ENCODE measurements around the gene ZC3H15.
"Not testable (repeated sequence)": the region's sequence is repeated elsewhere in the genome, so short reads cannot be mapped to it uniquely, and the experiment has no call there.

ZC3H15 gene

GRCh38 chr2:186493564-186494085 is 7.6 kb downstream of the ZC3H15 start:
- DNase-seq (ENCODE audit: low spot score), result no peak

GRCh38 chr2:186496401-186496800 is 10.3 kb downstream of the ZC3H15 start:
- no peak for DNase-seq (ENCODE audit: low spot score)

- DNase-seq (ENCODE audit: low spot score), result no peak
Measured at GRCh38 chr2:186497928-186498327, 11.9 kb downstream of the ZC3H15 start.

- DNase-seq (ENCODE audit: low spot score), result no peak
Measured at GRCh38 chr2:186498834-186499233, 12.8 kb downstream of the ZC3H15 start.

DNA sequence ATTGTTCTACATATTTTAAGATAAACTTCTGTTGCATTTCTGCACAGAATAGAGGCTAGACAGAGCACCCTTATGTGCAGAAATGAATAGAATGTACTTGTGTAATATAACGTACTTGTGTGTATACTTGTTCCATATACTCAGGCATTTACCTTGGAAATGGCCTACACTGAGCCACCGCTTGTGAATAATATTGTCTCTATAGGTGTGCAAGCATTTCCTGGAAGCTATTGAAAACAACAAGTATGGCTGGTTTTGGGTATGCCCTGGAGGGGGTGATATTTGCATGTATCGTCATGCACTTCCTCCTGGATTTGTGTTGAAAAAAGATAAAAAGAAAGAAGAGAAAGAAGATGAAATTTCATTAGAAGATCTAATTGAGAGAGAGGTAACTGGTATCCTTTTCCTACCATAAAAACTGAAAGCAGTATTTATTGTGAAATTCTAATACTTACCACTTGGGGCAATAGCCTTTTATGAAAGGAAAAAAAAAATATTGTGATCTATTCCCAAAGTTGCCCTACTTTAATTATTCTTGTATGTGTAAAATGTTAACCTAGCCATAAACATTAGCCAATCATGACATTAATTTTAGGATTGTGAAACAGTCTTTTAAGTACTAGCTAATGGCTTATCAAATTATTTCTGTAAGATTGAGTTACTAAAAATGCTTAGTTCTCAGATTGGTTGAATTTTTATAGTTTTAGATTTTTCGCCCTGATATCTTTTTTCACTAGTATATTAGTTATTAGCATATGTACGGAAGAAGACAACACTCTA is 18.0 kb downstream of the ZC3H15 start:
- peak; percentile 41 for DNase-seq (ENCODE audit: low spot score)

DNA sequence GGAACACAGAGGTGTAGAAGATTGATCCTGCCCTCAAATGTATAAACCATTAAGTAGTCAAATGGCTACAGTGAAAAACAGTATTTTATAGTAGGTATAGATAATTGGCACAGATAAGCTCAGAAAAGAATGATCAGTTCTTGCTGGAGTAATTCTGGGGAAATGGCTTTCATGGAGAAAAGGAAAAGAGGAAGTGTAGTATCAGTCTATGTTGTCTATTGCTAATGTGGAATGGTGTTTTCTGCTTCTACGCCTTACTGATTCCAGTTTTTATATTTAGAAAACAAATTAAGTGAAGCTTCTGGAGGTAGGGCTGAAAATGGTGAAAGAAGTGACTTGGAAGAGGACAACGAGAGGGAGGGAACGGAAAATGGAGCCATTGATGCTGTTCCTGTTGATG is 22.2 kb downstream of the ZC3H15 start:
- DNase-seq (ENCODE audit: low spot score), result no peak

- no peak for DNase-seq (ENCODE audit: low spot score)
Measured at GRCh38 chr2:186515376-186515775, 29.3 kb downstream of the ZC3H15 start.

GRCh38 chr2:186516396-186516795 is 30.3 kb downstream of the ZC3H15 start:
- DNase-seq (ENCODE audit: low spot score), result no peak

- no peak for DNase-seq (ENCODE audit: low spot score)
Measured at GRCh38 chr2:186517090-186517489, 31.0 kb downstream of the ZC3H15 start.

DNA sequence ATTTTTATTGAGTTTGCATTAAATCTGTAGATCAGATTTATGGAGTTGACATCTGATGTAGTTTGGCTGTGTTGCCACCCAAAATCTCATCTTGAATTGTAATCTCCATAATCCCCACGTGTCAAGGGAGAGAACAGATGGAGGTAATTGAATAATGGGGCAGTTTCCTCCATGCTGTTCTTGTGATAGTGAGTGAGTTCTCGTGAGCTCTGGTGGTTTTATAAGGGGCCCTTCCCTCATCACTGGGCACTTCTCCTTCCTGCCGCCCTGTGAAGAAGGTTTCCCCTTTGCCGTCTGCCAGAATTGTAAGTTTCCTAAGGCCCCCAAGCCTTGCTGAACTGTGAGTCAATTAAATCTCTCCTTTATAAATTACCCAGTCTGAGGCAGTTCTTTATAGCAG is 32.2 kb downstream of the ZC3H15 start:
- no peak for DNase-seq (ENCODE audit: low spot score)

- DNase-seq (ENCODE audit: low spot score), result peak; percentile 46
Measured at GRCh38 chr2:186518945-186519344, 32.9 kb downstream of the ZC3H15 start.

GRCh38 chr2:186521570-186522153 is 35.6 kb downstream of the ZC3H15 start:
- not testable (repeated sequence) for DNase-seq (ENCODE audit: low spot score)

- DNase-seq (ENCODE audit: low spot score), result no peak
Measured at GRCh38 chr2:186522450-186522849, 36.4 kb downstream of the ZC3H15 start.

DNA sequence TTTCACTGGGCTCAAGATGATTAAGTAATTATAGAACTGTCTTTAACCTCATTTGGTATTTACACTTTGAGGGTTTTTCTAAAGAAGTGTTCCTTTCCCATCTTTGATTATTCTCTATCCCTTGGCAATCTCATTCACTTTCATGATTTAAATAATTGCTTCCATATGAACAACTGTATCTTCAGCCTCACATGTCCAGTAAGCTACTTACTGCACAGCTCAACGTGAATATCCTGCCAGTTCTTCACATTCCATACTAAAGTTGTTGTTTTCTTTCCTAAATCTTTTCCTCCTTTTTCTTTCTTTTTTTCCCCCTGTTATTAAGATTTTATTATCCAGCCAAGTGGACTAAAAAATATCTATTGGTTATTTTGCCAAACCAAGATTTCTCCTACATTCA is 37.7 kb downstream of the ZC3H15 start:
- DNase-seq (ENCODE audit: low spot score), result peak; percentile 42

DNA sequence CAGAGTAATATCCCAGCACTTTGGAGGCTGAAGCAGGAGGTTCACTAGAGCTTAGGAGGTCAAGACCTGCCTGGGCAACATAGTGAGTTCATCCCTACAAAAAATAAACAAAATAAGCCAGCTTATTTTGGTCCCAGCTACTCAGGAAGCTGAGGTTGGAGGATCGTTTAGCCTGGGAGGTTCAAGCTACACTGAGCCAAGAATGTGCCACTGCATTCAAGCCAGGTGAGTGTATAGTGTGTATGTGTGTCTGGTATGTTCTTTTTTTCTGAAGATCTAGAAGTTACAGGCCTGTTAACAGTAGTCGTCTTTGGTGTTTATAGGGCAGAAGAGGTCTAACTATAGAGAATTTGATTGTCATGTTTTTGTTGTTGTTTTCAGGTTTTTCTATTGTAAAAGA is 40.2 kb downstream of the ZC3H15 start:
- no peak for DNase-seq (ENCODE audit: low spot score)

GRCh38 chr2:186530314-186530713 is 44.3 kb downstream of the ZC3H15 start:
- DNase-seq (ENCODE audit: low spot score), result no peak

GRCh38 chr2:186531257-186531775 is 45.3 kb downstream of the ZC3H15 start:
- no peak for DNase-seq (ENCODE audit: low spot score)

DNA sequence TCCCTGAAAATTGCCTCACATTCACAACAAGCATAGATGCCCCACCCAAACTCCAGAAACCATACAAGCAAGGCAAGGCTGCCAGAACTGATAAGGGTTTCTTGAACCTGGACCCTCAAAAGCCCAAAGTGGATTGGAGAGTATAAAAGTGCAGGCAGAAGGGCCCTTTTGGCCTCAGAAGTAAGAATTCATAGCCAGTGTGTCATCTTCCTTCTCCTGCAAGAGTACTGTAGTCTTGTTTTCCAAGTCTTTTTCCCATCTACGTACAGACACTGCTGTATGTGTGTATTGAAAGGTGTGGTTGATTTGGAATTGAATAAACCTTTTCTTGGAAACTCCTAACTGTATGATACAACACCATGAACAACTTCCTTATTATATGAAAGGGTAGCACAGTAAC is 46.8 kb downstream of the ZC3H15 start:
- DNase-seq (ENCODE audit: low spot score), result no peak

DNA sequence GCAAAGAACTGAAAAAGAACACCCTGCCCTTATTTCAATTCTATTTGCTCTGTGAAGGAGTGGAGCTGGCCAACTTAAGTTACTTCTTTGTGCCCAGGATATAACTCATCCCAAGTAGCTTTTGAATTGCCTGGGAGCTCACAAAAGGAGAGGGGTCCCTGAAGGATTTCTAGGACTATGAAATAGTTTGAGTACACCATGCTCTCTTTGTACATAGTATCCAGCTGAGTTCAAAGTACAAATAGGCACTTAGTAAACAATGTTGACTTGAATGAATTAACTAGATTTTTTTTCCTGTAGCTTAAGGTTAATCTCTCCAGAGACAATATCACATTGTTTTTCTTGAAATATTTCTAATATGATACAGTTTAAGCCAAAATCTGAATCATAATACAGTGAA is 47.7 kb downstream of the ZC3H15 start:
- no peak for DNase-seq (ENCODE audit: low spot score)

- no peak for DNase-seq (ENCODE audit: low spot score)
Measured at GRCh38 chr2:186534406-186534805, 48.3 kb downstream of the ZC3H15 start.

DNA sequence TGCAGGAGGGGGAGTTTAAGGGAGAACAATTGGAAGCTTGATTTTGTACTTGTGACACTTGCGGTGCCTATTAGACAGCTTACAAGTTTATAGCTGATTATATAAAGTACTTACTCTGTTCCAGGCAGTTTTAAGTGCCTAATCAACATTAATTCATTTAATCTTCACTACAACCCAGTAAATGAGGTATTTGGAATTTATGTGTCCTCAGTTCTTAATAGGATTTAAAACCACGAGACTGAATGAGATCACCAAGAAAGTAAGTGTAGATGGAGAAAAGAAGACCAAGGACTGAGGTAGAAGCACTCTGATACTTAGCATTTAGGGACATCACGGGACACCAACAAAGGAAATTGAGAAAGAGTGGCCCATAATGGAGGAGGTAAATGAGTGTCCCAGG is 49.8 kb downstream of the ZC3H15 start:
- no peak for DNase-seq (ENCODE audit: low spot score)

DNA sequence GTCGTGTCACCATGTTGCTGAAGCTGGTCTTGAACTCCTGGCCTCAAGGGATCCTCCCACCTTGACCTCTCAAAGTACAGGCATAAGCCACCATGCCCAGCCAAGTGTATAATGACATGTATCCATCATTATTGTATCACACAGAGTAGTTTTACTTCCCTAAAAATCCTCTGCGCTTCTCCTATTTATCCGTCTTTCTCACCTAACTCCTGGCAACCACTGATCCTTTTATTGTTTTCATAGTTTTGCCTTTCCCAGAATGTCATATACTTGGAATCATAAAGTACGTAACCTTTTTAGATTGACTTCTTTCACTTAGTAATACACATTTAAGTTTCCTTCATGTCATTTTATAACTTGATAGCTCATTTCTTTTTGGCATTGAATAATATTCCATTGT is 51.0 kb downstream of the ZC3H15 start:
- DNase-seq (ENCODE audit: low spot score), result no peak

DNA sequence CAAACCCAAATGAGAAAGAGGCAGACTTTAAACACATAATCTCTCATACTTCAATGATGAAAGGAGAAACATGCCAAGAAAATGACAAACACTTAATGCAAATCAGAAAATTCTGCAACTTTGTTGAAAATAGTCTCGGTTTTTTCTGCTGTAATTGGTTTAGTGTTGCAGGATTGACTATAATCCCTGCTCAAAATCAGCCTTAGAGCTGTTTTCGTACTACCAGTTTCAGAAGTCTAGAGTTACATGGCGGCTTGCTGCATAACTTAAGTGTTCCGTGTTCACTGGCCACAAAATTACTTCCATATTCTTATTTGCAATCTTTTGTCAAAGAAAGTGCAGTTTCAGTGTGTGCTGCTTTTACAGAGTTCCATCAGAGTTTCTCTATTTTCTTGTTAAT is 54.9 kb downstream of the ZC3H15 start:
- DNase-seq (ENCODE audit: low spot score), result peak; percentile 32
